Neural progenitor cell (in vitro differentiated cells): Measurements from ENCODE around the gene TRAP1. TPM values are rescaled to one million over a fixed set of nuclear protein-coding genes. Genes with fewer than 3 reads are reported as not detected.

Experiments
- DNase-seq: peaks from one replicate; pipeline ENCODE4 v3.0.0-alpha.2; 2016; ENCODE audit warnings: low spot score
- H2AFZ ChIP-seq: fragments of 200-600 bp; sonication (generic); replicated peaks from 2 replicates; pipeline ENCODE4 v1.6.1; 2016; ENCODE audit warnings: antibody characterized with exemption
- H3F3A ChIP-seq: fragments of 200-600 bp; sonication (generic); 2 replicates; pipeline ENCODE4 v1.6.1; 2016; ENCODE audit warnings: antibody characterized with exemption, low read depth
- H3K27ac ChIP-seq: fragments of 200-600 bp; sonication (generic); 2 replicates; pipeline ENCODE4 v1.5.1; 2016; ENCODE audit warnings: mild to moderate bottlenecking
- H3K27me3 ChIP-seq: fragments of 200-600 bp; sonication (generic); 2 replicates; pipeline ENCODE4 v1.6.1; 2016; ENCODE audit warnings: mild to moderate bottlenecking, moderate library complexity
- H3K36me3 ChIP-seq: fragments of 200-600 bp; sonication (generic); 2 replicates; pipeline ENCODE4 v1.5.1; 2016
- H3K4me1 ChIP-seq: fragments of 200-600 bp; sonication (generic); 2 replicates; pipeline ENCODE4 v1.6.1; 2016; ENCODE audit warnings: mixed run types
- H3K4me2 ChIP-seq: fragments of 200-600 bp; sonication (generic); 2 replicates; pipeline ENCODE4 v1.6.1; 2016
- H3K4me3 ChIP-seq: fragments of 200-600 bp; sonication (generic); 2 replicates; pipeline ENCODE4 v1.5.1; 2016
- H3K79me2 ChIP-seq: fragments of 200-600 bp; sonication (generic); 2 replicates; pipeline ENCODE4 v1.6.1; 2016; ENCODE audit warnings: low read depth
- H3K9ac ChIP-seq: fragments of 200-600 bp; sonication (generic); 2 replicates; pipeline ENCODE4 v1.6.1; 2016
- H3K9me3 ChIP-seq: fragments of 200-600 bp; sonication (generic); 2 replicates; pipeline ENCODE4 v1.5.1; 2016; ENCODE audit warnings: low read depth
- H4K20me1 ChIP-seq: fragments of 200-600 bp; sonication (generic); 2 replicates; pipeline ENCODE4 v1.6.1; 2016; ENCODE audit warnings: low read depth
- H3K27ac Mint-ChIP-seq: 3 replicates; pipeline ENCODE4 v1.8.0; 2021; ENCODE audit warnings: mixed read lengths
- H3K27me3 Mint-ChIP-seq: 2 replicates; pipeline ENCODE4 v1.8.0; 2022; ENCODE audit warnings: low read depth, mild to moderate bottlenecking, inconsistent platforms, moderate library complexity, mixed read lengths; ENCODE audit not compliant: insufficient read depth
- H3K36me3 Mint-ChIP-seq: 3 replicates; pipeline ENCODE4 v1.8.0; 2021; ENCODE audit warnings: mixed read lengths
- H3K4me1 Mint-ChIP-seq: 3 replicates; pipeline ENCODE4 v1.8.0; 2021; ENCODE audit warnings: mixed read lengths
- H3K4me3 Mint-ChIP-seq: 3 replicates; pipeline ENCODE4 v1.8.0; 2021; ENCODE audit warnings: mild to moderate bottlenecking, moderate library complexity, mixed read lengths
- H3K9me3 Mint-ChIP-seq: 3 replicates; pipeline ENCODE4 v1.8.0; 2020; ENCODE audit warnings: mixed read lengths
- CTCF ChIP-seq: fragments of 200-600 bp; sonication (generic); IDR thresholded peaks from 2 replicates; pipeline ENCODE4 v1.5.1; 2017; ENCODE audit warnings: antibody characterized with exemption, mild to moderate bottlenecking
- EZH2 ChIP-seq: fragments of 200-600 bp; sonication (generic); IDR thresholded peaks from 2 replicates; pipeline ENCODE4 v1.6.1; 2017; ENCODE audit warnings: antibody characterized with exemption, mild to moderate bottlenecking, moderate library complexity
- EZH2phosphoT487 ChIP-seq: fragments of 200-600 bp; sonication (generic); IDR thresholded peaks from 2 replicates; pipeline ENCODE4 v1.6.1; 2017; ENCODE audit warnings: antibody characterized with exemption
- total RNA-seq: library from RNA; depleted of rRNA; stranded (reverse); fragments of >200 nt; gene quantifications from 2 replicates; pipeline ENCODE4 v1.2.3, GENCODE V29; 2015; ENCODE audit warnings: low replicate concordance

Gene TRAP1
- total RNA-seq, 1 donor from 2014 or later: 119 TPM

- H3K4me1 ChIP-seq: peaks cover 24% of the 10 kb centered on the region
- no peak overlapping the region for H3K4me2 ChIP-seq
- Mint-ChIP-seq H3K27ac (no peak overlapping the region), H3K4me1 (peaks cover 59% of the 10 kb centered on the region), H3K4me3 (no peak overlapping the region), H3K9me3 (no peaks in the 10 kb centered on the region), H3K36me3 (peaks cover 6% of the 10 kb centered on the region), H3K27me3 (peaks cover 12% of the 10 kb centered on the region)
- no peak overlapping the region for H3K9ac ChIP-seq
- H3K36me3 ChIP-seq: no peaks in the 10 kb centered on the region
- peaks cover 5% of the 10 kb centered on the region for H3K79me2 ChIP-seq
- H4K20me1 ChIP-seq: peaks cover 18% of the 10 kb centered on the region
- no peak overlapping the region for H3K27ac ChIP-seq
- H3K27me3 ChIP-seq: no peaks in the 10 kb centered on the region
- no peaks in the 10 kb centered on the region for H3K9me3 ChIP-seq
- DNase-seq: no peak
- H3K4me3 ChIP-seq: no peak overlapping the region
- H2AFZ ChIP-seq: no peak overlapping the region
- TF ChIP-seq CTCF (no peak), EZH2 (no peak), EZH2phosphoT487 (no peak)
- peaks cover 27% of the 10 kb centered on the region for H3F3A ChIP-seq
These were observed 74.8 kb downstream of the TRAP1 start for GRCh38 chr16:3642397-3643094.

GRCh38 chr16:3641801-3642396, 75.4 kb downstream of the TRAP1 start:
- Mint-ChIP-seq H3K27ac (no peak overlapping the region), H3K4me1 (peaks cover 59% of the 10 kb centered on the region)
- TF ChIP-seq EZH2 (no peak), EZH2phosphoT487 (no peak), CTCF (no peak)

GRCh38 chr16:3640632-3641501, 76.5 kb downstream of the TRAP1 start:
- no peaks in the 10 kb centered on the region for H3K9me3 ChIP-seq
- H3K4me3 Mint-ChIP-seq: no peak overlapping the region
- TF ChIP-seq EZH2phosphoT487 (no peak), EZH2 (no peak), CTCF (no peak)
- peaks cover 19% of the 10 kb centered on the region for H3K4me1 ChIP-seq
- H3K79me2 ChIP-seq: peaks cover 5% of the 10 kb centered on the region
- peaks cover 8% of the 10 kb centered on the region for H3K36me3 Mint-ChIP-seq
- H3K4me1 Mint-ChIP-seq: peaks cover 49% of the 10 kb centered on the region
- peaks cover 12% of the 10 kb centered on the region for H4K20me1 ChIP-seq
- DNase-seq: no peak
- no peak overlapping the region for H3K9ac ChIP-seq
- no peak overlapping the region for H2AFZ ChIP-seq
- no peaks in the 10 kb centered on the region for H3K36me3 ChIP-seq
- H3K4me2 ChIP-seq: no peak overlapping the region
- no peak overlapping the region for H3K4me3 ChIP-seq
- peaks cover 4% of the 10 kb centered on the region for H3K9me3 Mint-ChIP-seq
- H3F3A ChIP-seq: peaks cover 20% of the 10 kb centered on the region
- no peak overlapping the region for H3K27ac Mint-ChIP-seq
- H3K27me3 ChIP-seq: no peaks in the 10 kb centered on the region
- H3K27me3 Mint-ChIP-seq: peaks cover 6% of the 10 kb centered on the region
- H3K27ac ChIP-seq: no peak overlapping the region

More at GRCh38 chr16:3641801-3642396, 75.4 kb downstream of the TRAP1 start:
- Histone ChIP-seq H3K9ac (no peak overlapping the region), H2AFZ (no peak overlapping the region), H3K4me3 (no peak overlapping the region), H3K9me3 (no peaks in the 10 kb centered on the region), H4K20me1 (peaks cover 18% of the 10 kb centered on the region), H3K79me2 (peaks cover 5% of the 10 kb centered on the region), H3K27ac (no peak overlapping the region), H3K4me1 (peaks cover 29% of the 10 kb centered on the region), H3K27me3 (no peaks in the 10 kb centered on the region), H3K4me2 (no peak overlapping the region), H3K36me3 (no peaks in the 10 kb centered on the region), H3F3A (peaks cover 27% of the 10 kb centered on the region)
- no peak overlapping the region for H3K4me3 Mint-ChIP-seq
- peaks cover 2% of the 10 kb centered on the region for H3K9me3 Mint-ChIP-seq
- no peak for DNase-seq
- H3K36me3 Mint-ChIP-seq: peaks cover 8% of the 10 kb centered on the region
- H3K27me3 Mint-ChIP-seq: peaks cover 12% of the 10 kb centered on the region
